ENCODE data around the gene BACE2. TPM values are rescaled to one million over a fixed set of nuclear protein-coding genes. Genes with fewer than 3 reads are reported as not detected.
A peak's percentile ranks its signal among the peaks of the same experiment; 100 is the strongest.

Gene BACE2
- total and polyA plus RNA-seq, 2 of the 4 experiments (the other 2 are of a cell fraction): 17.0 to 35.5 TPM

DNA sequence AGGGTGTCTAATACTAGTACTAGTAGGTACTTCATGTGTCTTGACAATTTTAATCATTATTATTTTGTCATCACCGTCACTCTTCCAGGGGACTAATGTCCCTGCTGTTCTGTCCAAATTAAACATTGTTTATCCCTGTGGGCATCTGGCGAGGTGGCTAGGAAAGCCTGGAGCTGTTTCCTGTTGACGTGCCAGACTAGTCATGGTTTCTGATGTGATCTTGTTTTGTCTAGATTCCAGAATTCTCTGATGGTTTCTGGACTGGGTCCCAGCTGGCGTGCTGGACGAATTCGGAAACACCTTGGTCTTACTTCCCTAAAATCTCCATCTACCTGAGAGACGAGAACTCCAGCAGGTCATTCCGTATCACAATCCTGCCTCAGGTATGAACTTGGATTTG, 82.6 kb downstream of the BACE2 start:
- no peak overlapping the region for H2BK120ac ChIP-seq (ENCODE audit: low read depth, low read length)
- DNase-seq (peak; percentile 30), ATAC-seq (ENCODE audit: low read depth) (no peak)
- BruUV-seq (replicated peaks): no TSS peak
- H2AFZ ChIP-seq (replicated peaks; ENCODE audit: low read length, poor library complexity): no peak overlapping the region
- no peak overlapping the region for H2AK5ac ChIP-seq (ENCODE audit: low read depth, low read length)
- H3K27me3 ChIP-seq (ENCODE audit: control insufficient read depth, insufficient read depth, low read length): no peaks in the 10 kb centered on the region
- 0 out of 2 replicates have a peak overlapping the region, but pooled peaks have one; percentile 8 for H3K14ac ChIP-seq (replicated peaks; ENCODE audit: low read depth, low read length)
- no peak overlapping the region for H4K8ac ChIP-seq (ENCODE audit: low read depth in 2 of 2, low read length in 2 of 2)
- peaks cover 15% of the 10 kb centered on the region for H3K4me1 ChIP-seq (ENCODE audit: control insufficient read depth, insufficient read depth, low read length)
- H3K36me3 ChIP-seq (ENCODE audit: control insufficient read depth, insufficient read depth, low read length): peaks cover 3% of the 10 kb centered on the region; the same call in 1 of the 2 replicates
- H4K91ac ChIP-seq (ENCODE audit: insufficient read depth, low read depth, low read length): no peak overlapping the region
- H3K27ac ChIP-seq (ENCODE audit: insufficient read depth, low read length): no peak overlapping the region
- H3K56ac ChIP-seq (ENCODE audit: extremely low read depth, insufficient read depth, low read length): no peak overlapping the region
- H3K18ac ChIP-seq (ENCODE audit: low read depth, low read length): no peak overlapping the region
- no peak overlapping the region for H3K4me2 ChIP-seq (ENCODE audit: low read depth, low read length)
- H3K9ac ChIP-seq (ENCODE audit: low read depth, low read length): no peak overlapping the region
- peaks cover 7% of the 10 kb centered on the region for H3K9me3 ChIP-seq (ENCODE audit: control insufficient read depth, insufficient read depth, low read length)
- in situ Hi-C loops (cut with MboI; ENCODE audit: low sequenced_read_pairs) (no loop called here), dilution Hi-C loops (cut with HindIII; ENCODE audit: low sequenced_read_pairs, unreplicated experiment) (no loop called here), intact Hi-C loops (cut with micrococcal nuclease) (no loop called here)
- H3K23ac ChIP-seq (ENCODE audit: low read depth, low read length): no peak overlapping the region
- no peak overlapping the region for H3K4me3 ChIP-seq (ENCODE audit: insufficient read depth, low read depth, low read length)
- no peak overlapping the region for H2BK5ac ChIP-seq (ENCODE audit: low read depth, low read length, poor library complexity, severe bottlenecking)
- H3K9me1 ChIP-seq (ENCODE audit: insufficient read depth, low read length): peaks cover 18% of the 10 kb centered on the region
- no peak overlapping the region for H2AK9ac ChIP-seq (replicated peaks; ENCODE audit: low read depth, low read length, poor library complexity)
- H3K79me1 ChIP-seq (ENCODE audit: low read depth in 1 of 2, low read length in 2 of 2): no peaks in the 10 kb centered on the region; a peak in 1 of 4 replicates
- 100% methylated on average over 1 of the region's 8 CpGs; no CpG with 5 or more reads in 1 of the 2 experiments for WGBS, 2 experiments (ENCODE audit: extremely low coverage in 2 of 2, insufficient read length in 1 of 2)
- no peaks in the 10 kb centered on the region for H4K20me1 ChIP-seq (ENCODE audit: insufficient read depth, low read length)
- 0 out of 2 replicates have a peak overlapping the region, but pooled peaks have one; percentile 35 for H3K4ac ChIP-seq (ENCODE audit: low read depth, low read length)
- no peak overlapping the region for H2BK20ac ChIP-seq (ENCODE audit: low read depth, low read length)
- ChIA-PET CTCF (interaction anchor here (1.0 kb wide), 1 partner anchor 32 kb away, joined by 3 read pairs; no protein-coding TSS in a partner anchor), POLR2A (ENCODE audit: unreplicated experiment) (no interaction called here)
- no peak overlapping the region for H2BK15ac ChIP-seq (ENCODE audit: low read depth, low read length)
- H4K5ac ChIP-seq (ENCODE audit: low read depth, low read length): no peak overlapping the region
- TF ChIP-seq RFX5 (IDR thresholded peaks at IDR 0.05; ENCODE audit: low read depth, low read length) (no peak), NFE2L2 (IDR thresholded peaks at IDR 0.05; ENCODE audit: low read depth, low read length) (no peak), MAFK (IDR thresholded peaks at IDR 0.05; ENCODE audit: low read depth, low read length) (no peak), BHLHE40 (IDR thresholded peaks at IDR 0.05; ENCODE audit: low read depth, low read length) (no peak), POLR2A (IDR thresholded peaks at IDR 0.05; ENCODE audit: low read depth, low read length) (no peak)
- TF ChIP-seq, protein P1, sequence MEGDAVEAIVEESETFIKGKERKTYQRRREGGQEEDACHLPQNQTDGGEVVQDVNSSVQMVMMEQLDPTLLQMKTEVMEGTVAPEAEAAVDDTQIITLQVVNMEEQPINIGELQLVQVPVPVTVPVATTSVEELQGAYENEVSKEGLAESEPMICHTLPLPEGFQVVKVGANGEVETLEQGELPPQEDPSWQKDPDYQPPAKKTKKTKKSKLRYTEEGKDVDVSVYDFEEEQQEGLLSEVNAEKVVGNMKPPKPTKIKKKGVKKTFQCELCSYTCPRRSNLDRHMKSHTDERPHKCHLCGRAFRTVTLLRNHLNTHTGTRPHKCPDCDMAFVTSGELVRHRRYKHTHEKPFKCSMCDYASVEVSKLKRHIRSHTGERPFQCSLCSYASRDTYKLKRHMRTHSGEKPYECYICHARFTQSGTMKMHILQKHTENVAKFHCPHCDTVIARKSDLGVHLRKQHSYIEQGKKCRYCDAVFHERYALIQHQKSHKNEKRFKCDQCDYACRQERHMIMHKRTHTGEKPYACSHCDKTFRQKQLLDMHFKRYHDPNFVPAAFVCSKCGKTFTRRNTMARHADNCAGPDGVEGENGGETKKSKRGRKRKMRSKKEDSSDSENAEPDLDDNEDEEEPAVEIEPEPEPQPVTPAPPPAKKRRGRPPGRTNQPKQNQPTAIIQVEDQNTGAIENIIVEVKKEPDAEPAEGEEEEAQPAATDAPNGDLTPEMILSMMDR (conservative IDR thresholded peaks at IDR 0.05; ENCODE audit: low read depth, low read length): no peak
- TF ChIP-seq, protein P2, sequence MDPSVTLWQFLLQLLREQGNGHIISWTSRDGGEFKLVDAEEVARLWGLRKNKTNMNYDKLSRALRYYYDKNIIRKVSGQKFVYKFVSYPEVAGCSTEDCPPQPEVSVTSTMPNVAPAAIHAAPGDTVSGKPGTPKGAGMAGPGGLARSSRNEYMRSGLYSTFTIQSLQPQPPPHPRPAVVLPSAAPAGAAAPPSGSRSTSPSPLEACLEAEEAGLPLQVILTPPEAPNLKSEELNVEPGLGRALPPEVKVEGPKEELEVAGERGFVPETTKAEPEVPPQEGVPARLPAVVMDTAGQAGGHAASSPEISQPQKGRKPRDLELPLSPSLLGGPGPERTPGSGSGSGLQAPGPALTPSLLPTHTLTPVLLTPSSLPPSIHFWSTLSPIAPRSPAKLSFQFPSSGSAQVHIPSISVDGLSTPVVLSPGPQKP (IDR thresholded peaks at IDR 0.05; ENCODE audit: borderline replicate concordance, low read depth, low read length): no peak

All from IMR-90 (cell line).